ENCODE data around the gene HSD17B1. TPM values are rescaled to one million over a fixed set of nuclear protein-coding genes. Genes with fewer than 3 reads are reported as not detected.

Gene HSD17B1
- total and polyA plus RNA-seq, 2 of the 4 experiments (the other 2 are of a cell fraction): 0.72 to 1.4 TPM

- CTCF ChIA-PET: interaction anchor here (0.6 to 1.8 kb wide), 4 partner anchors 10 to 368 kb away, joined by 3 to 6 read pairs (median 3); no protein-coding TSS in a partner anchor
- H3K18ac ChIP-seq (ENCODE audit: low read depth, low read length): no peak overlapping the region
- 95% methylated on average over 6 of the region's 31 CpGs; no CpG with 5 or more reads in 1 of the 2 experiments for WGBS, 2 experiments (ENCODE audit: extremely low coverage in 2 of 2, insufficient read length in 1 of 2)
- peak overlapping the region; percentile 81 for H3K9ac ChIP-seq (ENCODE audit: low read depth, low read length)
- TF ChIP-seq SMC3 (IDR thresholded peaks at IDR 0.05; ENCODE audit: low read depth, low read length) (no peak), POLR2A (IDR thresholded peaks at IDR 0.05; ENCODE audit: low read depth, low read length) (no peak), RFX5 (IDR thresholded peaks at IDR 0.05; ENCODE audit: low read depth, low read length) (no peak), MXI1 (IDR thresholded peaks at IDR 0.05; ENCODE audit: borderline replicate concordance, low read depth, low read length) (no peak), ELK1 (IDR thresholded peaks at IDR 0.05; ENCODE audit: borderline replicate concordance, low read depth, low read length) (no peak), CEBPB (IDR thresholded peaks at IDR 0.05; ENCODE audit: low read depth, low read length) (no peak), RAD21 (IDR thresholded peaks at IDR 0.05; ENCODE audit: low read length) (no peak), BHLHE40 (IDR thresholded peaks at IDR 0.05; ENCODE audit: low read depth, low read length) (no peak), RCOR1 (IDR thresholded peaks at IDR 0.05; ENCODE audit: insufficient replicate concordance, low read length) (no peak), MAFK (IDR thresholded peaks at IDR 0.05; ENCODE audit: low read depth, low read length) (no peak), NFE2L2 (IDR thresholded peaks at IDR 0.05; ENCODE audit: low read depth, low read length) (no peak), FOS (IDR thresholded peaks at IDR 0.05; ENCODE audit: low read depth, low read length) (no peak), MAZ (IDR thresholded peaks at IDR 0.05; ENCODE audit: borderline replicate concordance, low read depth, low read length) (no peak), CTCF (conservative IDR thresholded peaks at IDR 0.05; ENCODE audit: low read depth, low read length) (no peak), USF2 (IDR thresholded peaks at IDR 0.05; ENCODE audit: low read depth, low read length) (no peak)
- peak overlapping the region; percentile 55 for H3K27ac ChIP-seq (ENCODE audit: insufficient read depth, low read length)
- peak overlapping the region; percentile 90 for H2AFZ ChIP-seq (replicated peaks; ENCODE audit: low read length, poor library complexity)
- no TSS peak for BruUV-seq (replicated peaks)
- H3K4me2 ChIP-seq (ENCODE audit: low read depth, low read length): peak overlapping the region; percentile 90
- peak overlapping the region; percentile 98 for H4K91ac ChIP-seq (ENCODE audit: insufficient read depth, low read depth, low read length)
- peaks cover 16 to 32% of the 10 kb centered on the region in 2 experiments for H3K79me1 ChIP-seq (ENCODE audit: low read depth in 1 of 2, low read length in 2 of 2)
- H3K4me1 ChIP-seq (ENCODE audit: control insufficient read depth, insufficient read depth, low read length): peaks cover 10% of the 10 kb centered on the region
- peaks cover 9% of the 10 kb centered on the region; the same call in 1 of the 2 replicates for H4K20me1 ChIP-seq (ENCODE audit: insufficient read depth, low read length)
- DNase-seq (no peak), ATAC-seq (ENCODE audit: low read depth) (no peak)
- H3K4me3 ChIP-seq (ENCODE audit: insufficient read depth, low read depth, low read length): peak overlapping the region; percentile 53
- intact Hi-C loops (cut with micrococcal nuclease) (no loop called here), dilution Hi-C loops (cut with HindIII; ENCODE audit: low sequenced_read_pairs, unreplicated experiment) (no loop called here), in situ Hi-C loops (cut with MboI; ENCODE audit: low sequenced_read_pairs) (no loop called here)
- peak overlapping the region; percentile 72 to 95 for H4K8ac ChIP-seq (ENCODE audit: low read depth in 2 of 2, low read length in 2 of 2)
- peak overlapping the region; percentile 69 for H2BK120ac ChIP-seq (ENCODE audit: low read depth, low read length)
- H2AK5ac ChIP-seq (ENCODE audit: low read depth, low read length): peak overlapping the region; percentile 93
- H3K14ac ChIP-seq (replicated peaks; ENCODE audit: low read depth, low read length): peak overlapping the region; percentile 96
- H3K9me1 ChIP-seq (ENCODE audit: insufficient read depth, low read length): peaks cover 26% of the 10 kb centered on the region
- POLR2A ChIA-PET (ENCODE audit: unreplicated experiment): interaction anchor here (1.6 to 1.8 kb wide), 2 partner anchors 114 to 116 kb away, joined by 4 read pairs; partner anchors contain the start of gene CAVIN1
- peak overlapping the region; percentile 99 for H2AK9ac ChIP-seq (replicated peaks; ENCODE audit: low read depth, low read length, poor library complexity)
- no peaks in the 10 kb centered on the region for H3K27me3 ChIP-seq (ENCODE audit: control insufficient read depth, insufficient read depth, low read length)
- peak overlapping the region; percentile 97 for H3K4ac ChIP-seq (ENCODE audit: low read depth, low read length)
- 0 out of 2 replicates have a peak overlapping the region, but pooled peaks have one; percentile 17 for H2BK20ac ChIP-seq (ENCODE audit: low read depth, low read length)
- no peaks in the 10 kb centered on the region for H3K9me3 ChIP-seq (ENCODE audit: control insufficient read depth, insufficient read depth, low read length)
- H2BK5ac ChIP-seq (ENCODE audit: low read depth, low read length, poor library complexity, severe bottlenecking): peak overlapping the region; percentile 63
- no peak overlapping the region; the same call in 1 of the 2 replicates for H3K56ac ChIP-seq (ENCODE audit: extremely low read depth, insufficient read depth, low read length)
- no peak overlapping the region for H2BK15ac ChIP-seq (ENCODE audit: low read depth, low read length)
- peaks cover 27% of the 10 kb centered on the region for H3K36me3 ChIP-seq (ENCODE audit: control insufficient read depth, insufficient read depth, low read length)
- peak overlapping the region; percentile 92 for H3K23ac ChIP-seq (ENCODE audit: low read depth, low read length)
- no peak overlapping the region for H4K5ac ChIP-seq (ENCODE audit: low read depth, low read length)
Observed at GRCh38 chr17:42537156-42537805, 15.4 kb upstream of the HSD17B1 start.

Data from IMR-90 (cell line).